AG04450 (cell line): ENCODE measurements around the gene HAUS6. TPM values are rescaled to one million over a fixed set of nuclear protein-coding genes. Genes with fewer than 3 reads are reported as not detected.
A peak's percentile ranks its signal among the peaks of the same experiment; 100 is the strongest.

Experiments
- CTCF ChIA-PET: fragments of 300-600, 350-600 bp; formaldehyde crosslinking; extraction: SDS; loops from one replicate; lab custom pipeline; 2022; ENCODE audit warnings: antibody characterized with exemption, inconsistent platforms; lab: Charles Lee
- POLR2A ChIA-PET: fragments of 350-600 bp; formaldehyde crosslinking; extraction: SDS; loops from one replicate; lab custom pipeline; 2021; ENCODE audit warnings: antibody characterized with exemption, inconsistent platforms; lab: Yijun Ruan, JAX
- DNase-seq: peaks from one replicate; pipeline ENCODE4 v3.0.0-alpha.2; 2011; ENCODE audit warnings: low read depth, low spot score
- H3K27ac ChIP-seq: one replicate; pipeline ENCODE4 v1.5.1; 2012; ENCODE audit warnings: low read depth, low read length, control low read depth
- H3K27me3 ChIP-seq: one replicate; pipeline ENCODE4 v1.6.0; 2012; ENCODE audit warnings: low read length; ENCODE audit not compliant: control insufficient read depth, insufficient read depth
- H3K4me3 ChIP-seq: 2 replicates; pipeline ENCODE4 v1.5.1; 2011; ENCODE audit warnings: mild to moderate bottlenecking, low read depth, low read length, control low read depth
- H3K9me3 ChIP-seq: 2 replicates; pipeline ENCODE4 v1.5.1; 2012; ENCODE audit warnings: low read length; ENCODE audit not compliant: control insufficient read depth, insufficient read depth
- polyA plus RNA-seq: library from polyadenylated mRNA; depleted of rRNA; stranded (reverse); fragments of >200 nt; gene quantifications from 2 replicates; pipeline ENCODE4 v1.2.3, GENCODE V29; 2011
- TF ChIP-seq, protein P1 (sequence below): IDR thresholded peaks from 2 replicates; pipeline ENCODE4 v1.5.1; 2011; ENCODE audit warnings: low read depth, low read length, control low read depth, inconsistent platforms

HAUS6 gene
- polyA plus RNA-seq, 1 experiment = 9.3 TPM

DNA sequence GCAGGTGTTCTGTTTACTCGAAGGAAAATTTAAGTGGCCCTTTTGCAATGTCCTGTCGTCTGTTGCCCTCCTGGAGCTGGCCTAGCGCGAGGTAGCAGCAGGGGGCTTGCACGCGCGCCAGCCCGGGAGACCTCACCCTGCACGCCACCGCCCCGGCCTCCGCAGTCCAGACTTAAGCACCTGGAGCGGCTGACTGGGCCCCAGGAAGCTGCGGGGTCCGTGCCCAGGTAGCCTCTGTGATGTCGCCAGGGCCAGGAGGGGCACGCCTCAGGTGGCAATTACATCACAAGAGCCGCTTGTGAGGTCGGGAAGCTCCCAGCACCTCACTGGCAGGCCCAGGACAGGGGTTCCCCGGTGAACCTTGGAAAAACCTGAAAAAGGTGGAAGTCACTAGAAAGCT lies 69.7 kb downstream of the HAUS6 start, which contains the start of gene SAXO1:
SAXO1 (minus strand) TSS at position 195 of the 400 bp plus-strand sequence. CDS start 301 bp downstream, outside the sequence.
- CTCF ChIA-PET = interaction anchor here (0.5 to 2.0 kb wide), 3 partner anchors 432 to 1222 kb away, joined by 3 to 5 read pairs (median 4); no protein-coding TSS in a partner anchor
- POLR2A ChIA-PET = interaction anchor here (1.4 kb wide), 1 partner anchor 16 kb away, joined by 3 read pairs; the partner anchor contains the start of gene RRAGA

GRCh38 chr9:19032406-19032805 lies 70.3 kb downstream of the HAUS6 start:
- POLR2A ChIA-PET = no interaction called here
- Histone ChIP-seq H3K27me3 (peaks cover 2% of the 10 kb centered on the region), H3K9me3 (no peaks in the 10 kb centered on the region), H3K4me3 (no peak overlapping the region), H3K27ac (no peak overlapping the region)
- CTCF ChIA-PET = no interaction called here
- DNase-seq = no peak
- TF ChIP-seq, protein P1, sequence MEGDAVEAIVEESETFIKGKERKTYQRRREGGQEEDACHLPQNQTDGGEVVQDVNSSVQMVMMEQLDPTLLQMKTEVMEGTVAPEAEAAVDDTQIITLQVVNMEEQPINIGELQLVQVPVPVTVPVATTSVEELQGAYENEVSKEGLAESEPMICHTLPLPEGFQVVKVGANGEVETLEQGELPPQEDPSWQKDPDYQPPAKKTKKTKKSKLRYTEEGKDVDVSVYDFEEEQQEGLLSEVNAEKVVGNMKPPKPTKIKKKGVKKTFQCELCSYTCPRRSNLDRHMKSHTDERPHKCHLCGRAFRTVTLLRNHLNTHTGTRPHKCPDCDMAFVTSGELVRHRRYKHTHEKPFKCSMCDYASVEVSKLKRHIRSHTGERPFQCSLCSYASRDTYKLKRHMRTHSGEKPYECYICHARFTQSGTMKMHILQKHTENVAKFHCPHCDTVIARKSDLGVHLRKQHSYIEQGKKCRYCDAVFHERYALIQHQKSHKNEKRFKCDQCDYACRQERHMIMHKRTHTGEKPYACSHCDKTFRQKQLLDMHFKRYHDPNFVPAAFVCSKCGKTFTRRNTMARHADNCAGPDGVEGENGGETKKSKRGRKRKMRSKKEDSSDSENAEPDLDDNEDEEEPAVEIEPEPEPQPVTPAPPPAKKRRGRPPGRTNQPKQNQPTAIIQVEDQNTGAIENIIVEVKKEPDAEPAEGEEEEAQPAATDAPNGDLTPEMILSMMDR = no peak

More for the DNA sequence above, 69.7 kb downstream of the HAUS6 start, which contains the start of gene SAXO1:
- TF ChIP-seq, protein P1 = no peak
- DNase-seq = no peak
- H3K4me3 ChIP-seq = no peak within 1 kb of the TSS
- no peak within 1 kb of the TSS for H3K27ac ChIP-seq
- H3K9me3 ChIP-seq = no peaks in the 10 kb centered on the region
- H3K27me3 ChIP-seq = peaks cover 2% of the 10 kb centered on the region

GRCh38 chr9:19030899-19031298 lies 71.8 kb downstream of the HAUS6 start:
- H3K9me3 ChIP-seq = no peaks in the 10 kb centered on the region
- H3K27me3 ChIP-seq = peaks cover 2% of the 10 kb centered on the region
- no peak overlapping the region for H3K27ac ChIP-seq
- TF ChIP-seq, protein P1 = no peak
- ChIA-PET POLR2A (no interaction called here), CTCF (interaction anchor here (0.5 to 5.6 kb wide), 2 partner anchors 1219 to 1499 kb away, joined by 3 to 59 read pairs; no protein-coding TSS in a partner anchor)
- no peak for DNase-seq
- no peak overlapping the region for H3K4me3 ChIP-seq

DNA sequence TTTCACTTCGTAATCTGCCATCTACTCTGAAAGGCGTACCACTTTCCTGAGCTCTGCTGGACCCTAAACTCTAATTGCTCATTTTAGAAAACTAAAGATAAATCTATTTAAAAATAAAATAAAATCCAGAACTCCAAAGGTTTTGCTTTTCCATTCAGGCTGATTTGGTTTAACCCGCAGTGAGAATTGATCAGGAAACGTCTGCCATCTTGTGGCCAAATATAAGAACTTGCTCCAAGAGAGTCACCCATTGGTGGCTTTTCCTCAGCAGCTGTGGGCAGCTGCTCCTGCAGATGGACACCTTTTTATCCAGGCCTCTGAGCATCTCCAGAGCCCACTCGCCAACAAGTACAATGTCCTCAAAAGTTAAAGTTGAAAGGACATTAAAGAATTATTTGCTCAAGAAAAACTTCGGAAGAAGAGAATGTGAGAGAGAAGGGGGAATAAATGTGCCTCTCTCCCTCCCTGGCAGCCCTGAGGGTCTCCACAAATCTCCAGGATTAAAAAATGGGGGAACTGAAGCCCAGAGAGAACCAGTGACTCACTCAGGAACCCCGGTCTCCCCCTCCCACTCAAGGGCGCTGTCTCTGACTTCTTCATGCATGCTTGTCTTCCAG lies 73.8 kb downstream of the HAUS6 start:
- Histone ChIP-seq H3K9me3 (no peaks in the 10 kb centered on the region), H3K4me3 (no peak overlapping the region), H3K27me3 (peaks cover 2% of the 10 kb centered on the region), H3K27ac (no peak overlapping the region)
- CTCF ChIA-PET = interaction anchor here (0.5 to 7.2 kb wide), 66 partner anchors 13 to 1496 kb away, joined by 3 to 108 read pairs (median 4); partner anchors contain the start of gene RRAGA
- TF ChIP-seq, protein P1 = peak; percentile 74
- peak; percentile 52 for DNase-seq
- POLR2A ChIA-PET = no interaction called here

DNA sequence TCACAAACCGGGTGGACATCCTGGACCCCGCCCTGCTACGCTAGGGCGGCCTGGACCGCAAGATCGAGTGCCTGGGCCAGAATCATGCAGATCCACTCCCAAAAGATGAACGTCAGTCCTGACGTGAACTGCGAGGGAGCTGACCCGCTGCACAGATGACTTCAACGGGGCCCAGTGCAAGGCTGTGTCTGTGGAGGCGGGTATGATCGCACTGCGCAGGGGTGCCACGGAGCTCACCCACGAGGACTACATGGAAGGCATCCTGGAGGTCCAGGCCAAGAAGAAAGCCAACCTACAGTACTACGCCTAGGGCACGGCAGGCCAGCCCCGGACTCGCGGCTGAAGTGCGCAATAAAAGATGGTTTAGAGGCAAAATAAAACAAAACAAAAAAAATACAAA lies 74.9 kb downstream of the HAUS6 start:
- ChIA-PET POLR2A (no interaction called here), CTCF (interaction anchor here (0.8 to 7.2 kb wide), 29 partner anchors 13 to 1495 kb away, joined by 3 to 108 read pairs (median 5); no protein-coding TSS in a partner anchor)
- TF ChIP-seq, protein P1 = no peak
- H3K4me3 ChIP-seq = no peak overlapping the region
- no peak overlapping the region for H3K27ac ChIP-seq
- no peaks in the 10 kb centered on the region for H3K9me3 ChIP-seq
- no peaks in the 10 kb centered on the region for H3K27me3 ChIP-seq
- DNase-seq = no peak
